H9 (cell line): ENCODE results near the gene IFIH1. TPM values are rescaled to one million over a fixed set of nuclear protein-coding genes. Genes with fewer than 3 reads are reported as not detected.

Source experiments
- DNase-seq: peaks from one replicate; pipeline ENCODE4 v3.0.0-alpha.2; 2017
- H2AFZ ChIP-seq: one replicate; pipeline ENCODE4 v1.6.1; 2013; ENCODE audit warnings: mild to moderate bottlenecking, low read length, control low read depth, moderate library complexity
- H2AK5ac ChIP-seq: 2 replicates; pipeline ENCODE4 v1.6.1; 2013; ENCODE audit warnings: low read length, control low read depth, mixed read lengths; ENCODE audit not compliant: insufficient read length
- H2BK120ac ChIP-seq: one replicate; pipeline ENCODE4 v1.6.1; 2013; ENCODE audit warnings: low read depth, mild to moderate bottlenecking, low read length, control low read depth, inconsistent platforms; ENCODE audit not compliant: poor library complexity, severe bottlenecking
- H2BK12ac ChIP-seq: 2 replicates; pipeline ENCODE4 v1.6.1; 2013; ENCODE audit warnings: low read length, control low read depth, mixed read lengths, low read depth; ENCODE audit not compliant: insufficient read length
- H2BK15ac ChIP-seq: 2 replicates; pipeline ENCODE4 v1.6.1; 2013; ENCODE audit warnings: low read depth, low read length, control low read depth
- H2BK20ac ChIP-seq: one replicate; pipeline ENCODE4 v1.6.1; 2013; ENCODE audit warnings: low read depth, mild to moderate bottlenecking, low read length, control low read depth, inconsistent platforms; ENCODE audit not compliant: poor library complexity, severe bottlenecking
- H2BK5ac ChIP-seq: 2 replicates; pipeline ENCODE4 v1.6.1; 2013; ENCODE audit warnings: low read length, control low read depth, mixed read lengths; ENCODE audit not compliant: insufficient read length
- H3K14ac ChIP-seq: 2 replicates; pipeline ENCODE4 v1.6.1; 2013; ENCODE audit warnings: low read length, control low read depth; ENCODE audit not compliant: insufficient read depth
- H3K18ac ChIP-seq: 2 replicates; pipeline ENCODE4 v1.6.1; 2013; ENCODE audit warnings: low read depth, mild to moderate bottlenecking, mixed read lengths, low read length, control low read depth; ENCODE audit not compliant: insufficient read length
- H3K23ac ChIP-seq: 2 replicates; pipeline ENCODE4 v1.6.1; 2013; ENCODE audit warnings: low read length, control low read depth, mixed read lengths, low read depth; ENCODE audit not compliant: insufficient read length
- H3K23me2 ChIP-seq: 2 replicates; pipeline ENCODE4 v1.6.1; 2013; ENCODE audit warnings: low read depth, mild to moderate bottlenecking, mixed read lengths, low read length, control low read depth; ENCODE audit not compliant: insufficient read length, poor library complexity, severe bottlenecking
- H3K27ac ChIP-seq: 2 replicates; pipeline ENCODE4 v1.5.1; 2013; ENCODE audit warnings: low read length, control low read depth, mixed read lengths, low read depth; ENCODE audit not compliant: insufficient read length
- H3K27me3 ChIP-seq: 2 replicates; pipeline ENCODE4 v1.6.1; 2013; ENCODE audit warnings: low read length, control low read depth, inconsistent platforms; ENCODE audit not compliant: insufficient read depth
- H3K4ac ChIP-seq: 2 replicates; pipeline ENCODE4 v1.6.1; 2013; ENCODE audit warnings: low read depth, mild to moderate bottlenecking, control low read depth, inconsistent platforms, low read length, moderate library complexity
- H3K4me1 ChIP-seq: 2 replicates; pipeline ENCODE4 v1.6.1; 2013; ENCODE audit warnings: low read length, control low read depth, inconsistent platforms; ENCODE audit not compliant: insufficient read depth
- H3K4me2 ChIP-seq: 2 replicates; pipeline ENCODE4 v1.6.1; 2013; ENCODE audit warnings: low read length, control low read depth, mixed read lengths; ENCODE audit not compliant: insufficient read length, insufficient read depth
- H3K56ac ChIP-seq: 2 replicates; pipeline ENCODE4 v1.6.1; 2013; ENCODE audit warnings: low read depth, mild to moderate bottlenecking, mixed read lengths, low read length, control low read depth; ENCODE audit not compliant: insufficient read length
- H3K79me1 ChIP-seq: 2 replicates; pipeline ENCODE4 v1.6.1; 2013; ENCODE audit warnings: low read depth, mild to moderate bottlenecking, moderate library complexity, low read length, control low read depth, inconsistent platforms; ENCODE audit not compliant: insufficient read depth, poor library complexity, severe bottlenecking
- H3K79me2 ChIP-seq: 2 replicates; pipeline ENCODE4 v1.6.1; 2013; ENCODE audit warnings: low read length, control low read depth, inconsistent platforms; ENCODE audit not compliant: insufficient read depth
- H3K9ac ChIP-seq: 2 replicates; pipeline ENCODE4 v1.6.1; 2013; ENCODE audit warnings: low read length, control low read depth, mixed read lengths; ENCODE audit not compliant: insufficient read length; ENCODE audit errors: extremely low read depth
- H3K9me3 ChIP-seq: one replicate; pipeline ENCODE4 v1.6.1; 2013; ENCODE audit warnings: low read depth, low read length, inconsistent platforms; ENCODE audit not compliant: control insufficient read depth
- H3T11ph ChIP-seq: one replicate; pipeline ENCODE4 v1.6.1; 2013; ENCODE audit warnings: mild to moderate bottlenecking, low read length, control low read depth, inconsistent platforms
- H4K20me1 ChIP-seq: one replicate; pipeline ENCODE4 v1.6.1; 2013; ENCODE audit not compliant: control insufficient read depth, insufficient read length, insufficient read depth
- H4K5ac ChIP-seq: 2 replicates; pipeline ENCODE4 v1.6.1; 2013; ENCODE audit warnings: low read depth, mild to moderate bottlenecking, mixed read lengths, low read length, control low read depth; ENCODE audit not compliant: insufficient read length
- H4K8ac ChIP-seq: replicated peaks from 2 replicates; pipeline ENCODE4 v1.6.1; 2013; ENCODE audit warnings: low read length, control low read depth, mixed read lengths, low read depth; ENCODE audit not compliant: insufficient read length
- H4K91ac ChIP-seq: 2 replicates; pipeline ENCODE4 v1.6.1; 2013; ENCODE audit warnings: low read depth, mild to moderate bottlenecking, moderate library complexity, mixed read lengths, low read length, control low read depth; ENCODE audit not compliant: insufficient read length
- H3K27ac Mint-ChIP-seq, 3 experiments: 2 replicates in 2 of 3; 3 replicates in 1 of 3; pipeline ENCODE4 v1.8.0; 2020 to 2021; ENCODE audit warnings: mixed read lengths in 3 of 3, mild to moderate bottlenecking in 1 of 3, moderate library complexity in 1 of 3
- H3K27me3 Mint-ChIP-seq: 2 replicates; pipeline ENCODE4 v1.8.0; 2021; ENCODE audit warnings: low read depth, mild to moderate bottlenecking, moderate library complexity, mixed read lengths
- H3K36me3 Mint-ChIP-seq, 3 experiments: 2 replicates in 2 of 3; 3 replicates in 1 of 3; pipeline ENCODE4 v1.8.0; 2020 to 2021; ENCODE audit warnings: low read depth in 3 of 3, mixed read lengths in 3 of 3; ENCODE audit not compliant: insufficient read depth in 1 of 3
- H3K4me1 Mint-ChIP-seq, 2 experiments: 2 replicates each; pipeline ENCODE4 v1.8.0; 2020; ENCODE audit warnings: mixed read lengths in 2 of 2
- H3K4me3 Mint-ChIP-seq, 2 experiments: 2 replicates in 1 of 2; 3 replicates in 1 of 2; pipeline ENCODE4 v1.8.0; 2020 to 2021; ENCODE audit warnings: mild to moderate bottlenecking in 2 of 2, mixed read lengths in 2 of 2, moderate library complexity in 1 of 2
- H3K9me3 Mint-ChIP-seq, 2 experiments: 2 replicates in 1 of 2; 3 replicates in 1 of 2; pipeline ENCODE4 v1.8.0; 2020; ENCODE audit warnings: mild to moderate bottlenecking in 2 of 2, mixed read lengths in 2 of 2, moderate library complexity in 1 of 2
- WGBS: extraction: QIAGEN DNeasy Blood & Tissue Kit; methylation state at CpG from one replicate; pipeline ENCODE4 v1.1.7; 2013; ENCODE audit warnings: missing lambda C conversion rate, low lambda C conversion rate, mixed read lengths; ENCODE audit not compliant: insufficient read length; ENCODE audit errors: extremely low coverage; 5-methylcytosine and 5-hydroxymethylcytosine counted together
- total RNA-seq: library from RNA; stranded (reverse); gene quantifications from 2 replicates; pipeline ENCODE4 v1.2.1, GENCODE V29; 2021
- TF ChIP-seq, protein P1 (sequence below): fragments of 200-600 bp; sonication (generic); conservative IDR thresholded peaks from 3 replicates; pipeline ENCODE4 v1.8.0; 2021; ENCODE audit warnings: antibody characterized with exemption, mild to moderate bottlenecking

Gene IFIH1
- total RNA-seq, 1 experiment from 2014 or later, result 0.81 TPM

DNA sequence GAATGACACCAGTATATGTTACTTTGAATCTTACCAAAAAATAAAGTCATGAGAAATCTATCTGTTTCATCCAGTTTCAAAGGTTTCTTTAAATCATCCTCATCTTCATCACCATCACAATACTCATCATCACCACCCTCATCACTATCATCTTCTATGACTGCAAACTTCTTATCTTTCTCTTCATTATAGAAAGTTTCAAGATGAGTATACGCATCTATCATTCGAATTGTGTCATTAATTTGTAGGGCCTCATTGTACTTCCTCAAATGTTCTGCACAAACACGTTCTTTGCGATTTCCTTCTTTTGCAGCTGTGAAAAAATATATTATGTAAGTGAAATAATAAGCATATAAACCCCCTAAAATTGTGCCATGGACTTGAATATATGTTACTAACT is 41.1 kb downstream of the IFIH1 start:
- Mint-ChIP-seq H3K9me3 (no peaks in the 10 kb centered on the region), H3K36me3 (no peaks in the 10 kb centered on the region), H3K27ac (no peak overlapping the region), H3K4me3 (no peak overlapping the region), H3K4me1 (no peaks in the 10 kb centered on the region), H3K27me3 (no peaks in the 10 kb centered on the region)
- no peak overlapping the region for H2BK20ac ChIP-seq
- no peaks in the 10 kb centered on the region for H4K20me1 ChIP-seq
- no peaks in the 10 kb centered on the region for H3K27me3 ChIP-seq
- H3K56ac ChIP-seq, result no peak overlapping the region
- no peak for DNase-seq
- TF ChIP-seq, protein P1, sequence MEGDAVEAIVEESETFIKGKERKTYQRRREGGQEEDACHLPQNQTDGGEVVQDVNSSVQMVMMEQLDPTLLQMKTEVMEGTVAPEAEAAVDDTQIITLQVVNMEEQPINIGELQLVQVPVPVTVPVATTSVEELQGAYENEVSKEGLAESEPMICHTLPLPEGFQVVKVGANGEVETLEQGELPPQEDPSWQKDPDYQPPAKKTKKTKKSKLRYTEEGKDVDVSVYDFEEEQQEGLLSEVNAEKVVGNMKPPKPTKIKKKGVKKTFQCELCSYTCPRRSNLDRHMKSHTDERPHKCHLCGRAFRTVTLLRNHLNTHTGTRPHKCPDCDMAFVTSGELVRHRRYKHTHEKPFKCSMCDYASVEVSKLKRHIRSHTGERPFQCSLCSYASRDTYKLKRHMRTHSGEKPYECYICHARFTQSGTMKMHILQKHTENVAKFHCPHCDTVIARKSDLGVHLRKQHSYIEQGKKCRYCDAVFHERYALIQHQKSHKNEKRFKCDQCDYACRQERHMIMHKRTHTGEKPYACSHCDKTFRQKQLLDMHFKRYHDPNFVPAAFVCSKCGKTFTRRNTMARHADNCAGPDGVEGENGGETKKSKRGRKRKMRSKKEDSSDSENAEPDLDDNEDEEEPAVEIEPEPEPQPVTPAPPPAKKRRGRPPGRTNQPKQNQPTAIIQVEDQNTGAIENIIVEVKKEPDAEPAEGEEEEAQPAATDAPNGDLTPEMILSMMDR, result no peak
- no peak overlapping the region for H3K9ac ChIP-seq
- no peak overlapping the region for H3K18ac ChIP-seq
- no peak overlapping the region for H3K4ac ChIP-seq
- no peak overlapping the region for H2BK12ac ChIP-seq
- H3T11ph ChIP-seq, result no peak overlapping the region
- no CpG with 5 or more reads among the region's 4 CpGs for WGBS
- no peak overlapping the region for H3K23ac ChIP-seq
- no peaks in the 10 kb centered on the region for H3K9me3 ChIP-seq
- no peaks in the 10 kb centered on the region for H3K4me1 ChIP-seq
- H3K27ac ChIP-seq, result no peak overlapping the region
- no peak overlapping the region for H4K8ac ChIP-seq
- no peak overlapping the region for H2AFZ ChIP-seq
- no peak overlapping the region for H4K5ac ChIP-seq
- no peak overlapping the region for H3K14ac ChIP-seq
- no peak overlapping the region for H2AK5ac ChIP-seq
- H3K79me1 ChIP-seq, result no peaks in the 10 kb centered on the region
- H4K91ac ChIP-seq, result no peak overlapping the region
- H3K4me2 ChIP-seq, result no peak overlapping the region
- H3K23me2 ChIP-seq, result no peaks in the 10 kb centered on the region
- no peak overlapping the region for H2BK120ac ChIP-seq
- no peak overlapping the region for H2BK5ac ChIP-seq
- H3K79me2 ChIP-seq, result no peaks in the 10 kb centered on the region
- H2BK15ac ChIP-seq, result no peak overlapping the region
